Caco-2 (cell line): ENCODE measurements around the gene TDRD10. TPM values are rescaled to one million over a fixed set of nuclear protein-coding genes. Genes with fewer than 3 reads are reported as not detected.

ENCODE experiments used
- BruUV-seq: library from RNA; stranded (reverse); fragments of 400-500 nt; replicated peaks from 2 replicates; lab custom pipeline; 2021; lab: Mats Ljungman, UMichigan
- CTCF ChIA-PET: fragments of 300-600 bp; sonication (Branson Sonifier 250); formaldehyde crosslinking; loops from one replicate; lab custom pipeline; 2022; ENCODE audit warnings: antibody characterized with exemption; lab: Charles Lee
- POLR2A ChIA-PET: fragments of 300-600 bp; sonication (Branson Sonifier 250); formaldehyde crosslinking; loops from one replicate; lab custom pipeline; 2022; ENCODE audit warnings: antibody characterized with exemption; lab: Charles Lee
- DNase-seq, 2 experiments: peaks; one replicate each; pipeline versions ENCODE4 v3.0.0 to v3.0.0-alpha.2; 2020 to 2022
- H3K27me3 ChIP-seq: replicated peaks from 2 replicates; pipeline ENCODE4 v1.6.0; 2011; ENCODE audit warnings: low read length; ENCODE audit not compliant: control insufficient read depth, insufficient read depth
- H3K36me3 ChIP-seq: 2 replicates; pipeline ENCODE4 v1.5.1; 2011; ENCODE audit warnings: low read length; ENCODE audit not compliant: control insufficient read depth, insufficient read depth
- H3K4me1 ChIP-seq: fragments of 250-450 bp; sonication (Bioruptor Pico); 2 replicates; pipeline ENCODE4 v1.5.1; 2020; ENCODE audit warnings: mild to moderate bottlenecking
- H3K4me3 ChIP-seq: 2 replicates; pipeline ENCODE4 v1.5.1; 2011; ENCODE audit warnings: low read depth, mild to moderate bottlenecking, control low read depth, low read length
- H3K9me3 ChIP-seq: fragments of 250-450 bp; sonication (Bioruptor Pico); 2 replicates; pipeline ENCODE4 v1.5.1; 2020; ENCODE audit warnings: mild to moderate bottlenecking, moderate library complexity
- H3K27ac Mint-ChIP-seq: one replicate; pipeline ENCODE4 v1.8.0; 2022; ENCODE audit warnings: mixed read lengths; ENCODE audit not compliant: unreplicated experiment
- H3K27me3 Mint-ChIP-seq: one replicate; pipeline ENCODE4 v1.8.0; 2022; ENCODE audit warnings: mixed read lengths; ENCODE audit not compliant: insufficient read depth, unreplicated experiment
- H3K36me3 Mint-ChIP-seq: one replicate; pipeline ENCODE4 v1.8.0; 2022; ENCODE audit warnings: mild to moderate bottlenecking, mixed read lengths; ENCODE audit not compliant: insufficient read depth, unreplicated experiment
- H3K4me1 Mint-ChIP-seq: one replicate; pipeline ENCODE4 v1.8.0; 2022; ENCODE audit warnings: low read depth, mixed read lengths; ENCODE audit not compliant: unreplicated experiment
- H3K4me3 Mint-ChIP-seq: one replicate; pipeline ENCODE4 v1.8.0; 2022; ENCODE audit warnings: mild to moderate bottlenecking, moderate library complexity, mixed read lengths; ENCODE audit not compliant: unreplicated experiment
- H3K9me3 Mint-ChIP-seq: one replicate; pipeline ENCODE4 v1.8.0; 2022; ENCODE audit warnings: mixed read lengths; ENCODE audit not compliant: unreplicated experiment
- intact Hi-C: fragments of 100-400 bp; cut with micrococcal nuclease; formaldehyde crosslinking; loops from one replicate; pipeline ENCODE4 v1.10.0; 2022; ENCODE audit not compliant: unreplicated experiment
- total RNA-seq: library from RNA; stranded (reverse); gene quantifications from 2 replicates; pipeline ENCODE4 v1.2.3, GENCODE V29; 2022
- TF ChIP-seq, protein P1 (sequence below), 2 experiments: fragments of 200-600 bp in 1 of 2; IDR thresholded peaks; 1 replicate in 1 of 2; 2 replicates in 1 of 2; pipeline versions ENCODE4 v1.5.1 to v1.8.0; 2011 to 2022; ENCODE audit warnings: antibody characterized with exemption in 1 of 2, control low read depth in 1 of 2, inconsistent platforms in 1 of 2, low read depth in 1 of 2, low read length in 1 of 2, mild to moderate bottlenecking in 1 of 2, moderate library complexity in 1 of 2; ENCODE audit not compliant: insufficient read depth in 1 of 2, severe bottlenecking in 1 of 2, unreplicated experiment in 1 of 2

Gene TDRD10
- total RNA-seq, 1 experiment from 2014 or later: not detected

DNA sequence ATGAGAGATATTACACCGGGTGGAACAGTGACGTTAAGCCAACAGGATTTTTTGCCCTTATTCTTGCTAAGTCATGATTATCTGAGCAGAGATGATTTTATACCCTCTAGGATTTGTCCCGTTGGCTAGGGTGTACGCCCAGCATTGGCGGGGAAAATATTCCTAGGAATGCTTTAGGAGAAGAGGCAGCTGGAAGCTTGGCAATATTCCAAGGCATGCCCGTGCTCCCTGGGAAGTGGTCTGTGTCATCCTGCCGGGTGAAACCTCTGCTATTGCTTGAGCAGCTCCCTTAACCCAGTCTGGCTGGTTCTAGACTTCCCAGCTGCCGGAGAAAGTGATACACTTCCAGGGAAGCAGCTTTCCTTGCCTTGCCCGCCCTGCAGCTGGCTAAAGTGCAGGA is 81.8 kb downstream of the TDRD10 start:
- peaks cover 90% of the 10 kb centered on the region for H3K36me3 Mint-ChIP-seq
- H3K36me3 ChIP-seq: peaks cover 4% of the 10 kb centered on the region; the same call in 1 of the 2 replicates
- ChIA-PET CTCF (no interaction called here), POLR2A (no interaction called here)
- intact Hi-C loops: no loop called here
- H3K4me3 Mint-ChIP-seq: no peak overlapping the region
- H3K9me3 ChIP-seq: no peaks in the 10 kb centered on the region
- no peak for DNase-seq
- H3K4me3 ChIP-seq: no peak overlapping the region
- H3K27me3 Mint-ChIP-seq: no peaks in the 10 kb centered on the region
- H3K9me3 Mint-ChIP-seq: no peaks in the 10 kb centered on the region
- no TSS peak for BruUV-seq
- H3K4me1 Mint-ChIP-seq: no peaks in the 10 kb centered on the region
- TF ChIP-seq, protein P1, sequence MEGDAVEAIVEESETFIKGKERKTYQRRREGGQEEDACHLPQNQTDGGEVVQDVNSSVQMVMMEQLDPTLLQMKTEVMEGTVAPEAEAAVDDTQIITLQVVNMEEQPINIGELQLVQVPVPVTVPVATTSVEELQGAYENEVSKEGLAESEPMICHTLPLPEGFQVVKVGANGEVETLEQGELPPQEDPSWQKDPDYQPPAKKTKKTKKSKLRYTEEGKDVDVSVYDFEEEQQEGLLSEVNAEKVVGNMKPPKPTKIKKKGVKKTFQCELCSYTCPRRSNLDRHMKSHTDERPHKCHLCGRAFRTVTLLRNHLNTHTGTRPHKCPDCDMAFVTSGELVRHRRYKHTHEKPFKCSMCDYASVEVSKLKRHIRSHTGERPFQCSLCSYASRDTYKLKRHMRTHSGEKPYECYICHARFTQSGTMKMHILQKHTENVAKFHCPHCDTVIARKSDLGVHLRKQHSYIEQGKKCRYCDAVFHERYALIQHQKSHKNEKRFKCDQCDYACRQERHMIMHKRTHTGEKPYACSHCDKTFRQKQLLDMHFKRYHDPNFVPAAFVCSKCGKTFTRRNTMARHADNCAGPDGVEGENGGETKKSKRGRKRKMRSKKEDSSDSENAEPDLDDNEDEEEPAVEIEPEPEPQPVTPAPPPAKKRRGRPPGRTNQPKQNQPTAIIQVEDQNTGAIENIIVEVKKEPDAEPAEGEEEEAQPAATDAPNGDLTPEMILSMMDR (IDR thresholded peaks at IDR 0.05; ENCODE audit: insufficient read depth in 1 of 2, low read depth in 1 of 2, low read length in 1 of 2, severe bottlenecking in 1 of 2, unreplicated experiment in 1 of 2): no peak
- H3K27ac Mint-ChIP-seq: no peak overlapping the region
- no peaks in the 10 kb centered on the region for H3K27me3 ChIP-seq
- H3K4me1 ChIP-seq: no peaks in the 10 kb centered on the region

DNA sequence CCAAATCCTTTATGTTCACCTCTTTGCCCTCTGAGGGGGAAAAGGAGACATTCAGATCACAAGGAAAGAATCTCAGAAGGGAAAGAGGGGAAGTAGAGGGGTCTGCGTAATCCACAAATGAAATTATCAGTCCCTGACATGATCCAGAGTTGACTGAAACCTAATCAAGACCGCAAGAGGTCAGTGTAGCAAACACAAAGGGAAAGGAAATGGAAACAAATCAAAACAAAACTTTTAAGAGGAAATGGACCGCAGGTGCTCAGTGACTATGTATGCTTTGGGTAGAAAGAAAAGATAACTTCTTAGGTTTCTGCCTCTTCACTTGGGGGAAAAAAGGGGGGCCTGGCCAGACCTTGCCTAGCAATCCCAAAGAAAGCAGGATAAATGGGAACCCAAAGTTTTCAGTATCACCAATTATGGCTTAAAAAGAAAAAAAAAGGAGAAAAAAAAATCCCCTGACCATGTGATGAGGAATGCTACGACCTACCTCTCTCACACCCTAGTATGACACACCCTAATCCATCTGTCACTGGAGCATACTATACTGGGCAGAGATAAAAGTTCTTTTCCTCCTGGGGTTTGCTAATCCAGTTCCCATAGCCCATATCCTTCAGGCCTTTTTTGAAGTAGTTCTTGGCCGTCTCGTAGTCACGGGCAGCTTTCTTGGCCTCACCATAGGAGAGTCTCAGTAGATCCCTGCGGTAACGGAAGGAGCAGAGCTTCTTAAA is 82.4 kb downstream of the TDRD10 start:
- H3K27ac Mint-ChIP-seq: no peak overlapping the region
- intact Hi-C loops: no loop called here
- Histone ChIP-seq H3K9me3 (no peaks in the 10 kb centered on the region), H3K4me1 (no peaks in the 10 kb centered on the region), H3K27me3 (no peaks in the 10 kb centered on the region), H3K36me3 (peaks cover 4% of the 10 kb centered on the region; the same call in 1 of the 2 replicates), H3K4me3 (no peak overlapping the region)
- BruUV-seq: no TSS peak
- H3K4me1 Mint-ChIP-seq: no peaks in the 10 kb centered on the region
- H3K36me3 Mint-ChIP-seq: peaks cover 90% of the 10 kb centered on the region
- ChIA-PET CTCF (no interaction called here), POLR2A (no interaction called here)
- H3K4me3 Mint-ChIP-seq: no peak overlapping the region
- TF ChIP-seq, protein P1 (IDR thresholded peaks at IDR 0.05; ENCODE audit: insufficient read depth in 1 of 2, low read depth in 1 of 2, low read length in 1 of 2, severe bottlenecking in 1 of 2, unreplicated experiment in 1 of 2): no peak
- no peak for DNase-seq
- H3K9me3 Mint-ChIP-seq: no peaks in the 10 kb centered on the region
- H3K27me3 Mint-ChIP-seq: no peaks in the 10 kb centered on the region

DNA sequence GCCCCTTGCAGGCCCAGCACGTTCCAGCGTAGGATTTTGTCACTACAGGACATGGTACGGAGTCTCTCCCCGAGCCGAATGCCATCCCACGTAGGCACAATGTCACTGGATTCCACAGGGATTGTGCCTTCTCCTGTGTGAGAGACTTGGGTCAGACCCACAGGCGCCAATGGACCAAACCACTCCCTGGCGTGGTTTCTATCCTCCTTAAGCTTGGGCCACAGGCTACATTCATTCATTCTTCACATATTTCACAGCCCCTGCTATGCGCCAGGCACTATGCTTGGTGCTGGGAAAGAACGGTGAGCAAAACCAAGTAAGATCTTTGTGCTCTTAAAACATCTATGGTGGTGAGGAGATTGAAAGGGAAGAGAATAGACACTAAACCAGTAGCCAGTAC is 84.2 kb downstream of the TDRD10 start:
- POLR2A ChIA-PET: no interaction called here
- no TSS peak for BruUV-seq
- intact Hi-C loops: no loop called here
- TF ChIP-seq, protein P1 (IDR thresholded peaks at IDR 0.05; ENCODE audit: insufficient read depth in 1 of 2, low read depth in 1 of 2, low read length in 1 of 2, severe bottlenecking in 1 of 2, unreplicated experiment in 1 of 2): no peak
- Mint-ChIP-seq H3K27me3 (no peaks in the 10 kb centered on the region), H3K4me1 (no peaks in the 10 kb centered on the region), H3K4me3 (no peak overlapping the region), H3K27ac (no peak overlapping the region), H3K36me3 (peaks cover 90% of the 10 kb centered on the region), H3K9me3 (no peaks in the 10 kb centered on the region)
- DNase-seq: no peak
- Histone ChIP-seq H3K4me3 (no peak overlapping the region), H3K36me3 (peaks cover 7% of the 10 kb centered on the region), H3K27me3 (no peaks in the 10 kb centered on the region), H3K4me1 (no peaks in the 10 kb centered on the region), H3K9me3 (no peaks in the 10 kb centered on the region)
- CTCF ChIA-PET: no interaction called here
